T-helper 1 cell treated with Interleukin-12 subunit alpha and Interleukin-12 subunit beta and Interleukin-4 antibody, amounts not matched to agents 30 μg/mL and 1 μg/mL, for 36 hours (primary cell): ENCODE data around the gene CTNNA3.
"Not testable (repeated sequence)": the region's sequence is repeated elsewhere in the genome, so short reads cannot be mapped to it uniquely, and the experiment has no call there.

ENCODE experiments used
- H3K27ac Mint-ChIP-seq: one replicate; pipeline ENCODE4 v1.8.0; 2021; ENCODE audit warnings: mild to moderate bottlenecking, mixed read lengths
- H3K27me3 Mint-ChIP-seq: one replicate; pipeline ENCODE4 v1.8.0; 2021; ENCODE audit warnings: low read depth, mixed read lengths
- H3K36me3 Mint-ChIP-seq: one replicate; pipeline ENCODE4 v1.8.0; 2021; ENCODE audit warnings: low read depth, mixed read lengths
- H3K4me1 Mint-ChIP-seq: one replicate; pipeline ENCODE4 v1.8.0; 2021; ENCODE audit warnings: low read depth, mixed read lengths
- H3K4me3 Mint-ChIP-seq: one replicate; pipeline ENCODE4 v1.8.0; 2021; ENCODE audit warnings: mild to moderate bottlenecking, moderate library complexity, mixed read lengths
- H3K9me3 Mint-ChIP-seq: one replicate; pipeline ENCODE4 v1.8.0; 2021; ENCODE audit warnings: mixed read lengths

CTNNA3 gene

DNA sequence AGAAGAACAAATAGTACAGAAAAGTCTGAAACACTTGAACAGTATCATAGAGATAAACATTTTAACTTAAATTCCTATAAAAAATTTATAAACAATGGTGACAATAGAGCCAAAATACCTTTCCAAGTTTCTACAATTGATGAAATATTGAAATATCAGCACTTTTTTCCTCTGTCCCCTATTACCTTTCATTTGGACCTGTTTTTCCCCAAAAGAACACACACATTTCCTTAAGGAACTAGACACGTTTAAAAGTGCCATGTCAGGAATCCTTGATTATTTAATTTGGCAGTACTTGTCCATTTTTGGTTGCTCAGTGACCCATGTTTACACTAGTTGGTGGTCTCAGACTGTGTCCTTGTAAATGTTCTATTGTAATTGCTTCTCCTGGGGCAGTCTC is 162.6 kb downstream of the CTNNA3 start:
- no peak overlapping the region for H3K4me3 Mint-ChIP-seq
- no peaks in the 10 kb centered on the region for H3K36me3 Mint-ChIP-seq
- H3K9me3 Mint-ChIP-seq: no peaks in the 10 kb centered on the region
- H3K4me1 Mint-ChIP-seq: no peaks in the 10 kb centered on the region
- H3K27ac Mint-ChIP-seq: no peak overlapping the region
- H3K27me3 Mint-ChIP-seq: peaks cover 17% of the 10 kb centered on the region

DNA sequence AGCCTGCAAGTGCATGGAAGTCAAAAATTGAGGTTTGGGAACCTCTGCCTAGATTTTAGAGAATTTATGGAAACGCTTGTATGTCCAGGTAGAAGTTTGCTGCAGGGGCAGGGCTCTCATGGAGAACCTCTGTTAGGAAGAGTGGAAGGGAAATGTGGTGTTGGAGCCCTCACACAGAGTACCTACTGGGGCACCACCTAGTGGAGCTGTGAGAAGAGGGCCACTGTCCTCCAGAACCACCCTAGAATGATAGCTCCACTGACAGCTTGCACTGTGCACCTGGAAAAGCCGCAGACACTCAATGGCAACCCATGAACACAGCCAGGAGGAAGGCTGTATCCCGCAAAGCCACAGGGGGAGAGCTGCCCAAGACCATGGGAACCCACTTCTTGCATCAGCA is 165.0 kb downstream of the CTNNA3 start:
- not testable (repeated sequence) for H3K4me3 Mint-ChIP-seq, H3K27ac Mint-ChIP-seq, H3K9me3 Mint-ChIP-seq, H3K4me1 Mint-ChIP-seq, H3K36me3 Mint-ChIP-seq
- peaks cover 19% of the 10 kb centered on the region for H3K27me3 Mint-ChIP-seq

DNA sequence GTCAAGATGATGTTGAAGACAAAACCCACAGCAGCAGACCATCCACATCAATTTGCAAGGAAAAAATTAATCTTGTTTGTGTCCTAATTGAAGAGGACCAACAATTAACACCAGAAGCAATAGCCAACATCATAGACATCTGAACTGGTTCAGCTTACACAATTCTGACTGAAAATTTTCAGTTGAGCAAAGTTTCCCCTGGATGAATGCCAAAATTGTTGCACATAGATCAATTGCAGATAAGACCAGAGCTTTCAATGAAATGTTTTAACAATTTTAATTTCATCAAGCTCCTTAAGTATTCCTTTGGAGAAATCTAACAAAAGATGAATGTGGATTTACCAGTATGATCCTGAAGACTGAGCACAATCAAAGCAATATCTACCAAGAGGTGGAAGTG is 168.6 kb downstream of the CTNNA3 start:
- Mint-ChIP-seq H3K4me3 (no peak overlapping the region), H3K27ac (no peak overlapping the region), H3K36me3 (no peaks in the 10 kb centered on the region), H3K4me1 (no peaks in the 10 kb centered on the region), H3K9me3 (no peaks in the 10 kb centered on the region), H3K27me3 (peaks cover 13% of the 10 kb centered on the region)

DNA sequence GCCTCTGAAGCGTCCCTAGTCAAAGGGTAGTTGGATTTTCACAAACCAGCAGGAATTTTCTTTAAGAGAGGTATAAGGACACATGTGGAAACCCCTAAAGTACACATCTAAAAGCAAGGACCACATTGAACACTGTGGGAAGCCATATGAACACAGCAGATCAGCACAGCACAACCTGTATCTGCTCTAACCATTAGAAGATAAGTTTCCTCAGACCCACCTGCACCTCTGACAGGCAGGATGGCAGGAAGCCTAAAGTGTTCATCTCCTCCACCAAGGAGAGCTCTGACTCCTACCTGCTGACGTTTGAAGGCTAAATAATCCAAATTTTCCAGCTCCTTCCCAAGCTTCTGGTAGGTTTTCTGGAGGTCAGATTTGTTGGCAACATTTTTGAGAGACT is 174.4 kb downstream of the CTNNA3 start:
- Mint-ChIP-seq H3K27me3 (peaks cover 10% of the 10 kb centered on the region), H3K36me3 (no peaks in the 10 kb centered on the region), H3K4me3 (no peak overlapping the region), H3K27ac (no peak overlapping the region), H3K9me3 (no peaks in the 10 kb centered on the region), H3K4me1 (peaks cover 8% of the 10 kb centered on the region)

DNA sequence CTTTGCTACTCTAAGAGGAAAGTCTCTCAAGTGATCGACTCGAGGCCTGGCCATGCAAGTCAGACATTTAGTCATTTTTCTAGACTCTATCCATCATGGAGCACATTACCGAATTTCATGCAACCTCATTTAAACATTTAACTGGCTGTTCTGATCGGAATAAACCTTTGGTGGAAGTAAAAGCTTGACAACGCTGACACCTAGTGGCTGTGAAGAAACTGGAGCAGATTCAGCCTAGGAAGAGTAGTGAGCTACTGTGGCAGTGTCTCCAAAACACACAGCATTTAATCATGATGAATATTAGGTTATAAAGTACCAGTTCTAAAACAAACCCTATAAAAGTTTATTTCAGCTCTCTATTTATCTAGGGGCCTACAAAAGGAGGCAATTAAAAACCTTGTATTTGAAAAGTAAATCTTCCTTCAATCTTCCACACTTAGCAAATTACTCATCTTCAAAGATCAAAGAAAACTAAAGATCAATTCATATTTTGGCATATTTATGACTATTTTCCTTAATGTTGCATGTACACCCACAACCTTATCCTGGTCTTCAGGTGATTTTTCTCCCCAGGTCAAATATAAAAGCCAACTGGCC is 175.0 kb downstream of the CTNNA3 start:
- Mint-ChIP-seq H3K27me3 (peaks cover 10% of the 10 kb centered on the region), H3K9me3 (no peaks in the 10 kb centered on the region), H3K4me1 (peaks cover 8% of the 10 kb centered on the region), H3K27ac (no peak overlapping the region), H3K4me3 (no peak overlapping the region), H3K36me3 (no peaks in the 10 kb centered on the region)

DNA sequence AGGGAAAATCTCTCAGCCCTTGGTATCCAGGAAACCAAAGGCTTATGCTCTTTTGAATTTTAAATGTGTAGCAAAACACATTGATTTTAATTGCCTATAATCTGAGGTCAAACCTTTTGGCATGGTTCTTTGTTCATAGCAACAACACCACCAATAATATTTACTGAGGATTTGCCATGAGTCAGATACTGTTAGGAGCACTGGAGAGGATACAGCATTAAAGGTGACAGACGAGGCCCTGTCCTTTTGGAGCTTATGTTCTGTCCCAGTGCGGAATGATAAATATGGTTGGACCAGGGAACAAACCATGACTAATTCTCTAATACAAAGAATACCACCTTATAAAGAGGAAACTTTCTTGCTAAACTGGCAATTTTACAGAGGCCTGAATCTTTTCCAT is 176.6 kb downstream of the CTNNA3 start:
- H3K36me3 Mint-ChIP-seq: no peaks in the 10 kb centered on the region
- no peak overlapping the region for H3K4me3 Mint-ChIP-seq
- H3K4me1 Mint-ChIP-seq: peaks cover 8% of the 10 kb centered on the region
- H3K9me3 Mint-ChIP-seq: no peaks in the 10 kb centered on the region
- peaks cover 10% of the 10 kb centered on the region for H3K27me3 Mint-ChIP-seq
- no peak overlapping the region for H3K27ac Mint-ChIP-seq

DNA sequence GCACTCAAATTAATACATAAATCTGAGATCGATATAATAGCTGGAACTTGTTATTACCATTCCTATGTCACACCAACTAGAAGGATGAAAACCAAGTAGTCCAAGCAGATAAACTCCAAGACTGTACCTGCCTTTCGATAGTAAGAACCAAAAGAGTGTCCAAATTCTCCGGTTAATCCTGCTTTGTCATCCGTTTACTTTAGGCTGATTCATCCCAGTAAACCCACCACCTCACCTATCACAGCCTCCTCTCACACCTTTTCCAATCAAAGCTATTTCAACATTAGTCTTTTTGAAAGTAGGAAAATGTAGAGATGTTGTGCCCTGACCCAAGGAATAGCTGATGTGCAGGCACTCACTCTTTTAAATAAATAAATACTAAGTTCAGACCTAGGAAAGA is 177.2 kb downstream of the CTNNA3 start:
- Mint-ChIP-seq H3K4me1 (peaks cover 8% of the 10 kb centered on the region), H3K9me3 (no peaks in the 10 kb centered on the region), H3K4me3 (no peak overlapping the region), H3K27me3 (peaks cover 10% of the 10 kb centered on the region), H3K27ac (no peak overlapping the region), H3K36me3 (no peaks in the 10 kb centered on the region)

DNA sequence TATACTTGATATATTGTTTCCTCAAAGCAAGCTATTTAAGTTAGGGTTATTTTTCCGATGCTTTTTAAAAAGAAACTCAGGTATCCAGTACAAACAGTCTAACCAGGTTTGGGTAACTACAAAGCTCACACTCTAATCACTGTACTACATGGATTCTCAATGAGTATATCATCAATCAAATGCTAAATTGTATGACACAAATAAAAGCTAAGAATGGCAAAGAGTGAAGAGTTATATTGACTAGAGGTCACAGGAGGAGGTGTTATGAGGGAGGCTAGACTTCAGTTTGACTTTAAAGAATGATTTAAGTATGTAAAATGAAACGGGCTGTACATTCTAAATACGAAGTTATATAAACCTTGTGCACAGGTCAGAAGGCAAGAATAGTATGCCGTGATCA is 178.0 kb downstream of the CTNNA3 start:
- Mint-ChIP-seq H3K4me1 (peaks cover 8% of the 10 kb centered on the region), H3K27ac (no peak overlapping the region), H3K9me3 (no peaks in the 10 kb centered on the region), H3K36me3 (no peaks in the 10 kb centered on the region), H3K27me3 (peaks cover 5% of the 10 kb centered on the region), H3K4me3 (no peak overlapping the region)

DNA sequence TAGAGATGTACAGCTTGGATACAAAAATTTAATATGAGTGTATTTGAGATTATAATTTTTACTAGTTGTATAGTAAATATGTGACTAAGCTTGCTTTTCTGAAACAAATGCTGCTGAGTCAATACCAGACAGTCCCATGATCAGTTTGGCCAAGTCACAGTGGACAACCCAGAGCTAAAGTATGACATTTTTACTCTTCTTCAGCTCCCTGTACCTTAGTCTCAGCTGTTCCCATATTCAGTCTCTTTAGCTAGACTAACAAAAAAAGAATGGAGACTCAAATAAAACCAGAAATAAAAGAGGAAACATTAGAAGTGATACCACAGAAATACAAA is 189.3 kb downstream of the CTNNA3 start:
- Mint-ChIP-seq H3K27ac (no peak overlapping the region), H3K4me3 (no peak overlapping the region), H3K4me1 (no peaks in the 10 kb centered on the region), H3K27me3 (no peaks in the 10 kb centered on the region), H3K36me3 (no peaks in the 10 kb centered on the region), H3K9me3 (no peaks in the 10 kb centered on the region)

DNA sequence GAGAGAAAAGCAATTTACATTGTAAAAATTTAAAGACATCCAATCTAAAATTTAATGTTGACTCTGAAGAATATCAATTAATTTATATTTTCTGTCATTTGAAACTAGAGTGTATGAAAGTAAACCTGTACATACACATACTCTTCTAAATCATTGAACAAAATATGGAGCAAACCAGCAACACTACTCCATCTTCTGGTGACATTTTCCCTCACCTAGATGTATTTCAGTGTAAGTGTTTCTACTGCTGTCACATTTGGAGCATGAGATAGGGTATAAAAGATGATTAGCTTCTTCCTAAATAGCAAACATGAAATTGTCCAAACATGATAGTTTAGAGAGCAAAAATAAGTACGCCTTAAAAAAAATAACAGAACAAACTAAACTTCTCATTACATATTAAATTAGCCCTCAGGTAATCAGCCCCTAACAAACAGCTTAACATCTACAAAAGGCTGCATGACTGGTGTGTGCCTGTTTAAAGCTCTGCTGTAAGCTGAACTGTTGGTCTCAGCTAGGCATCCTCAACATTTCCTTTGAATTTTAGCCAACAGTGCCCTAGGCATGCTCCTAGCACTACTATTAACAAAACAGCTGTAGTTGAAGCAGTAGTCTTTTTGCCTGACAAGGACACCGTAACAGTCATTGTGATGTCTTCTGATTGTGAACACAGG is 189.8 kb downstream of the CTNNA3 start:
- H3K27me3 Mint-ChIP-seq: no peaks in the 10 kb centered on the region
- H3K27ac Mint-ChIP-seq: no peak overlapping the region
- H3K4me3 Mint-ChIP-seq: no peak overlapping the region
- H3K9me3 Mint-ChIP-seq: no peaks in the 10 kb centered on the region
- H3K36me3 Mint-ChIP-seq: no peaks in the 10 kb centered on the region
- H3K4me1 Mint-ChIP-seq: no peaks in the 10 kb centered on the region

DNA sequence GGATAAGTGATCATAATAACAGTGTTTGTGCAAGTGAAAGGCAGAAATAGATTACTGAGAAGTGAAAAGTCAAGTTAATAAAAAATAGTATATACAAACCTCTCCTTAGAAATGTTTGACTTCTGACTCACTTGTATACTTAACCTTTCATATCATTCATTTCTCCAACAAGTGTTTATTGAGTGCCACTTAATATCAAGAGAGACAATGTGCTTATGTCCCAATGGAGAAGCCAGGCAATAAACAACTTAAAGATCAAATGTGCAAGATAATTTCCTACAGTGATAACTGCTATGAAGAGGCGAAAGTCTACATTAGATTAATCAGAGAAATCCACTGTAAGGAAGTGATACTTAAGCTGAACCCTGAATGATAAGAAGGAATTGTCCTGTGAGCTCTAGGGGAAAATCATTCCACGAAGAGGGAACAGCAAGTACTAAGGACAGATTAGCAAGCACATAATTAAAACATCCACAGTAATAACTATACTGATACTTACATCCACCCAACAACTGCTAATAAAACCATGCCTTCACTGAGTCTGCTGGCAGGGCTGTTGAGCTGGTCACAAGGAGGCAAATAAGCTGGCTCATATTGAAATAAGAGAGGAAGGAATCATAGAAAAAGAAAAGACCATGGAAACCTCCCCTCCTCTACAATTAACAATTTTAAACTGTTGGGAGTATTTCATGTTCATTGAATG is 203.5 kb downstream of the CTNNA3 start:
- Mint-ChIP-seq H3K27ac (no peak overlapping the region), H3K9me3 (no peaks in the 10 kb centered on the region), H3K27me3 (no peaks in the 10 kb centered on the region)

DNA sequence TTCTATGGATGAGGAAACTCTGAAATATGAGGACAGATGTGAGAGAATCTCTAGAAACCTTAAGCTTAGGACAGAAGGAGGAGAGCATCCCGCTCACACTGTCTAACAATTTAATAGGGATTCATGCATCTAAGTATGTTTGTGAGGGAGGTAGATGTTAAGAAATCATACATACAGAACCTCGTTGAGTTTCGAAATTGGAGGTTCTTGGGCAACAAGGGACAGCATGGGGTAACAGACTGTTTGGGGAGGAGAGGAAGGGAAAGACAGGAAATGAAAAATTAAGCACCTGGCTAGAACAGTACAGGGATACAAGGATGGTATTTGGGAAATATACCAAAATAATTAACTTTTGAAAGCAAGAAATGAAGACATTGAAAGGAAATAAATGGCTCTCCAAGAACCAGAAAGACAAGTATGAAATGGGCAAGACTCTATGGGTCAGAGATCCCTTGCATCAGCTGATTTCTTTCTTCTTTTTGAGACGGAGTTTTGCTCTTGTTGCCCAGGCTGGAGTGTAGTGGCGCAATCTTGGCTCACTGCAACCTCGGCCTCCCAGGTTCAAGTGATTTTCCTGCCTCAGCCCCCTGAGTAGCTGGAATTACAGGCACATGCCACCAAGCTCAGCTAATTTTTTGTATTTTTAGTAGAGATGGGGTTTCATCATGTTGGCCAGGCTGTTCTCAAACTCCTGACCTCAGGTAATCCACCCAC is 207.9 kb downstream of the CTNNA3 start:
- Mint-ChIP-seq H3K4me1 (no peaks in the 10 kb centered on the region), H3K36me3 (no peaks in the 10 kb centered on the region), H3K27me3 (no peaks in the 10 kb centered on the region), H3K4me3 (no peak overlapping the region), H3K9me3 (no peaks in the 10 kb centered on the region), H3K27ac (no peak overlapping the region)

More for the DNA sequence above, 203.5 kb downstream of the CTNNA3 start:
- Mint-ChIP-seq H3K4me1 (no peaks in the 10 kb centered on the region), H3K36me3 (no peaks in the 10 kb centered on the region), H3K4me3 (no peak overlapping the region)

DNA sequence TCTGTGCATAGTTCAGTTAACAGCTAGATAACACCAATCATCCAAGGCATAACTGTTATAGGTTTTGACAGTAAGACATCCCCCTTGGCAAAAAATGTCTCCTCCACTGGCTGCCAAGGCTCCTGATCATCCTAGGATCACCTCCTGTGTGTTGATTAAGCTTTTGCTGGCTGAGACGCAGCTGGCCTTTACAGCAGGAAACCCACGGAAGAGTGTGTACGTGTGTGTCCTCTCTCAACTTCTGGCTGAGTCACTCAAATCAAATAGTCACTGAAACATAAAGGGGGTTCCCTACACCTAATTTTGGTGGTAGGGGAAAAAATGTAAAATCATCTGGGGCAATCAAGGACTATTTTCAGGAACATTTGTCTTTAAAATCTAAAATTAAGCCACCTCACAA is 208.8 kb downstream of the CTNNA3 start:
- H3K27ac Mint-ChIP-seq: no peak overlapping the region
- H3K9me3 Mint-ChIP-seq: no peaks in the 10 kb centered on the region

DNA sequence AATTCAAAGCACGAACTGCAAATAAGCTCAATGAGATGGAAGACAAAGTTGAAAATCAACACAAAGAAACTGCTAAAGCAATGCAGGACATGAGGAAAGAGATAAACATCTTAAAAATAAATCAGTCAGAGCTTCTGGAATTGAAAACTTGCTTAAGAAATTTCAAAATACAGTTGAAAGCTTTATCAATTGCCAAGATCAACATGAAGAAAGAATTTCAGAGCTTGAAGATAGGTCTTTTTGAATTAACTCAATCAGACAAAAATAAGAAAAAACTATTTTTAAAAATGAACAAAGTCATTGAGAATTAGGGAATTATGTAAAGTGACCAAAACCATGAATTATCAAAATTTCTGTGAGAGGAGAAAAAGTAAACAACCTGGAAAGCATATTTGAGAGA is 218.1 kb downstream of the CTNNA3 start:
- Mint-ChIP-seq H3K9me3 (peaks cover 21% of the 10 kb centered on the region), H3K27ac (no peak overlapping the region), H3K27me3 (no peaks in the 10 kb centered on the region), H3K4me1 (no peaks in the 10 kb centered on the region), H3K36me3 (no peaks in the 10 kb centered on the region), H3K4me3 (no peak overlapping the region)

More for the DNA sequence above, 208.8 kb downstream of the CTNNA3 start:
- H3K27me3 Mint-ChIP-seq: no peaks in the 10 kb centered on the region
- H3K4me1 Mint-ChIP-seq: no peaks in the 10 kb centered on the region
- no peak overlapping the region for H3K4me3 Mint-ChIP-seq
- no peaks in the 10 kb centered on the region for H3K36me3 Mint-ChIP-seq

DNA sequence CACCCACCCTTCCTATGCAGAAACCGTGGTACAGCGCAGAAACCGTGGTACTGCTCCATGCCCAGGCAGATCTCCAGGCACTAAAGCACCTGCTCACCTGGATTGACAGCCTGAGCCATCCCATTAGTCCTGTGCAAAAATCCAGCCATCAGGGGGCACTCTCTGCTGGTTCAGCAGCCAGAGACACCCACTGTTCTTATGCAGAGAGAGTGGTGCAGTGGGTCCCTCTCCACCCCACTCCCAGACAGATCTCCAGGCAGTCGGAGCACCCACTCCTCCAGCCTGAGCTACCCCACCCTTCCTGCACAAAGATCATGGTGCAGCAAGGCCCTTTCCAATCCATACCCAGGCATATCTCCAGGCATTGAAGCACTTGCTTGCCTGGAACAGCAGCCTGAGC is 219.8 kb downstream of the CTNNA3 start:
- no peaks in the 10 kb centered on the region for H3K4me1 Mint-ChIP-seq
- no peak overlapping the region for H3K27ac Mint-ChIP-seq
- H3K4me3 Mint-ChIP-seq: no peak overlapping the region
- H3K36me3 Mint-ChIP-seq: no peaks in the 10 kb centered on the region
- no peaks in the 10 kb centered on the region for H3K27me3 Mint-ChIP-seq
- peaks cover 21% of the 10 kb centered on the region for H3K9me3 Mint-ChIP-seq
